Retinal pigment epithelial cell (primary cell): ENCODE results near the gene ERO1A.

ENCODE experiments used
- DNase-seq: peaks from one replicate; pipeline ENCODE4 v3.0.0-alpha.2; 2010; ENCODE audit warnings: low read depth
- H3K4me3 ChIP-seq: 2 replicates; pipeline ENCODE4 v1.5.1; 2011; ENCODE audit warnings: mild to moderate bottlenecking, low read length, control low read depth, moderate library complexity
- CTCF ChIP-seq: conservative IDR thresholded peaks from 2 replicates; pipeline ENCODE4 v1.5.1; 2011; ENCODE audit warnings: low read depth, low read length, control low read depth, inconsistent platforms

ERO1A gene

DNA sequence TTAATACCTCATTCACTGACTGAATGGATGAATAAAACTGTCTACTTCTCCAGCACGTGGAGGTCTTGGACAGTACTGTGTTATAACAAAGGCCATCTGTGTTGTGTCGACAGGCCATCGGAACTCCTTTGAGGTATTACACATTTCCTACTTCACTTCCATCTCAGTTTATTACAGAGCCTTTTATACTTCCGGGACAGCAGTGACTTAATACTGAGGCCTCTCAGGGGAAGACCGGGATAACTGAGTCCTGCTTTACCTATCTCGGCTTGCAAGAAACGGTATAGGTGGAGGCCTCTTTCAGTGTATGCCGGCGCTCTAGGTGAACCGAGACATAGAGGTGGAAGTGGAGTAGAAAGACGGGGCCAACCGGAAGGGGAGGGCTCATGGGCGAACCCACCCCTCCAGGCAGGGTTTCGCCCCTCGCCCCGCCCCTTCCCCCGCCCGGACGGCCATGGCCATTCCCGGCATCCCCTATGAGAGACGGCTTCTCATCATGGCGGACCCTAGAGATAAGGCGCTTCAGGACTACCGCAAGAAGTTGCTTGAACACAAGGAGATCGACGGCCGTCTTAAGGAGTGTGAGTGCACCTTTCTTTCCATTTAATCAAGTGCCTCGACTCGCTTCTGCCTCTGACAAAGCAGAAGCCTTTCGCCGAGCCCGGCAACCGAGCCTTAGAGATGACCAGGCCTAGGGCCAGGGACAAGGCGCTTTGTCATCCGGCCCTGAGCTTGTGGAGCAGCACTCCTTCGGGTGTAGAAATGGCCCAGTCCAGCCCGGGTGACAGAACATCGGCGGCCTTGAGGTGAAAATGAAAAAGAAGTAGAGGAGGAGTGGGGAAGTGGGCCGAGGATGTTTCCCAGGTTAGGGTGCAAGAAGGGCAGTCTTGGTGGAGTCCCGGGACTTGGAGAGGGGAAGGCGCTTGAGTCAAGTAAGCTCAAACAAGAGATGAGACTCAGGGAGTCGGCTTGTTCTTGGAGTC lies 11.7 kb upstream of the ERO1A start, which contains the start of gene PSMC6:
TSS of gene PSMC6 (plus strand) at position 477 of the 983 bp plus-strand sequence. CDS start at position 497, 20 bp downstream.
- peak; percentile 62 for DNase-seq
- TF ChIP-seq CTCF: no peak
- H3K4me3 ChIP-seq: peak within 1 kb of the TSS; percentile 98

DNA sequence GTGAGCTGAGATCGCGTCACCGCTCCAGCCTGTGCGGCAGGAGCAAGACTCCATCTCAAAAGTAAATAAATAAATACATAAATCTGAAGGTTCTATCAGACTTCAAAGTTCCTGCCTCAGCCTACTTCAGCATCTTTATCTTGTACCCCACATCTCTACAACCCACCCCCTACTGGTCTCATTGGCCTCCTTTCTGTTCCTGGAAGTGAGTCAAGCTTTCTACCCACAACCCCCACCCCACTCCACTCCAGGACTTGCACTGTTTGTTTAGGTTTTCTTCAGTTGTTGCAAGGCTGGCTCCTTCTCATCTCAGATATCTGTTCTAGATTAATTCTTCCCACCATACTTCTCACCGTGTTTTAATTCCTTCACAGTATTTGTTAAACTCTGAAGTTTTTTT lies 10.9 kb upstream of the ERO1A start:
- TF ChIP-seq CTCF: no peak
- peak overlapping the region; percentile 98 for H3K4me3 ChIP-seq
- DNase-seq: no peak

DNA sequence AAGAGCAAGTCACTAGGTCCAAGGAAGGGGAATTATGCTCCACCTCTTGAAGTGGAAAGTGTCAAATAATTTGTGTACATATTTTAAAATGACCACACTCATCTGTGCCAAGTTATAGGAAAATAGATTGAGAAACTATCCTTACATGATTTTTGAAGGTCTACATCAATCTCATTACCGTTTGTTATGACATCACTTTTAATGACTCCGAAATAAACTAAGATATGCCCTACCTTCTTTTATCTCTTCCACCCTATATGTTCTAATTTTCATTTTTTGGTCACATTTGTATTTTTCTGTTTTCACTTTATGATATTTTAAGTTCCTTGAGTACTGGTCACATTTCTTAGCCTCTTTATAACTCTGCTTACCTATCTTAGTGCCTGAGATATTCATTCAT lies 8.3 kb upstream of the ERO1A start:
- no peak for TF ChIP-seq CTCF
- no peak overlapping the region for H3K4me3 ChIP-seq
- no peak for DNase-seq

- no peak for TF ChIP-seq CTCF
- DNase-seq: peak; percentile 50
Measured at GRCh38 chr14:52703225-52703624, 7.9 kb upstream of the ERO1A start.

GRCh38 chr14:52701223-52701622 lies 5.9 kb upstream of the ERO1A start:
- no peak overlapping the region for H3K4me3 ChIP-seq
- TF ChIP-seq CTCF: no peak
- DNase-seq: no peak

More at GRCh38 chr14:52703225-52703624, 7.9 kb upstream of the ERO1A start:
- no peak overlapping the region for H3K4me3 ChIP-seq

GRCh38 chr14:52700701-52701172 lies 5.4 kb upstream of the ERO1A start:
- no peak overlapping the region for H3K4me3 ChIP-seq
- DNase-seq: no peak
- TF ChIP-seq CTCF: no peak
